ENCODE results near the gene PTMS.
"Not testable (repeated sequence)": the region's sequence is repeated elsewhere in the genome, so short reads cannot be mapped to it uniquely, and the experiment has no call there.

PTMS gene, protein sequence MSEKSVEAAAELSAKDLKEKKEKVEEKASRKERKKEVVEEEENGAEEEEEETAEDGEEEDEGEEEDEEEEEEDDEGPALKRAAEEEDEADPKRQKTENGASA

DNA sequence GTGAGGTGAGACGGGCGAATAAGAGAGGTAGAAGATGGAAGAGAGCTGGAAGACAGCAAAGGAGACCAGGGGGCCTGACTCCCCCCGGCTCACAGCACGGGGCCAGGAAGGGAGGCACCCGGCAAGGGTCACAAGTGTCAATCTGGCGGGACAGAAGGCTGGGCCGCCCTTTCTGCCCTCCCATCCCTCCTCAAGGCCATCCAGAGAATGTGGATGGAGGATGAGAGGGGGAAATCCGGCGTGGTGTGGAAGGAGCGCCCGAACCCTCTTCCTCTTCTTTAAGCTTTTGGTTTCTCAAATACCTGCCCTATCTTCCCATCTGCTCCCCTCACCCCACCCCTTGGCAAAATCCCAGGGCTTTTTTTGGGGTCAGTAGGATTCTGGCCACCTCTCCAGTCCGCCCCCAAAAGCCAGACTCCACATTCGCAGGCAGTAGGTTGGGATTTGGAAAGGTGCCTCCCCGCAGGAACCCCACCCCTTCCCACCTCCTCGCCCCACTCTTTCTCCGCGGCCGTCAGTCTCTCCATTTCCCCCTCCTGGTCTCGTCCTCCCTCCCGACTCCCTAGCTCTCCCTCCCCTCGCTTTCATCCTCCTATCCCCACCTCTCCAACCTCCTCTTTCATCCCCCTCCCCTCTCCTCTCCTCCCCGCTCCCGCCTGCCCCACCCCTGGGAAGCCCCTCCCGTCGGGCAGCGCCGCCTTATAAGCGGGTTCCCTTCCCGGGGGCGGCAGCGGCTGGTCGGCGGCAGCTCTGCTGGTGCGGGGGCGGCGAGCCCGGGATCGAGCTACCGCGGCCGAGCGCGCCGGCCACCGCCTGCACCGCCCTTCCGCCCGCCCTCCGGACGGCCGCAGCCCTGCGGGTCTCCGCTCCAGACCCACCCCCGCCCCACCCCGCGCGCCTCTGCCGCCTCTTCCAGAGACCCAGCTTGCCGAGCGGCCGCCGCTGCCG lies at the start of gene PTMS:
TSS of gene PTMS (plus strand) at position 730 of the 948 bp plus-strand sequence. CDS start 343 bp downstream, outside the sequence.
- intact Hi-C loops (cut with DNase I) = loop anchor here (2.0 kb wide), 1 partner anchor 13 kb away; the partner anchor contains the start of gene MLF2
- peak; percentile 32 to 96 (median 74) for DNase-seq

DNA sequence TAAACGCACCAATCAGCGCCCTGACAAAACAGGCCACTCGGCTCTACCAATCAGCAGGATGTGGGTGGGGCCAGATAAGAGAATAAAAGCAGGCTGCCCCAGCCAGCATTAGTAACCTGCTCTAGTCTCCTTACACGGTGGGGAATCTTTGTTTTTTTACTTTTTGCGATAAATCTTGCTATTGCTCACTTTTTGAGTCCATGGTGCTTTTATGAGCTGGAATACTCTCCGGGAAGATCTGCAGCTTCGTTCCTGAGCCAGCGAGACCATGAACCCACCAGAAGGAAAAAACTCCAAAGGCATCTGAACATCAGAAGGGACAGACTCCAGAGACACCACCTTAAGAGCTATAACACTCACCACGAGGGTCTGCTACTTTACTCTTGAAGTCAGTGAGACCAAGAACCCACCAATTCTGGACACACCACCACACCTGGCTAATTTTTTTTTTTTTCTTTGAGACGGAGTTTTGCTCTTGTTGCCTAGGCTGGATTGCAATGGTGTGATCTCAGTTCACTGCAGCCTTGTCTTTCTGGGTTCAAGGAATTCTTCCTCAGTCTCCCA lies 49.2 kb upstream of the PTMS start:
- intact Hi-C loops (cut with DNase I) = no loop called here
- peak in 2 of 10 donors; percentile 2 to 3 for DNase-seq

DNA sequence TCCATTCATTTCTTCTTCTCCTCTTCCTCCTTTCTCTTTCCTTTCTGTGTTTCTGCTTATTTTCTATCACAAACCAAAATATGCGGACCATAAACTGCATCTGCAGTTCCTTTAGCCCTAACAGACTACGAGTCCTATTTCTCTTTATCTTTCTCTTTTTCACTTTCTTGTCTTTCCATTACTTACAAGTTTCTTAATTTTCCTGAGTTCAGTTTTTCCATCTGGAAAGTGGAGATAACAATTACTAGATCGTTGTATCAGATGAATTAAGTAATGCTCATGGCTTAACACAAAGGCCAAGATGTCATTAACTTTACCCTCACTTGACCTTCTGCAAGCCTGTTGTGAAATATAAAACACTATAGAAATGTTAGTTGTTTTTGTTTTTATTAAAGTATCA lies 43.3 kb upstream of the PTMS start:
- intact Hi-C loops (cut with DNase I) = loop anchor here (1.0 kb wide), 1 partner anchor 60 kb away; the partner anchor contains the start of gene ING4
- no peak for DNase-seq

DNA sequence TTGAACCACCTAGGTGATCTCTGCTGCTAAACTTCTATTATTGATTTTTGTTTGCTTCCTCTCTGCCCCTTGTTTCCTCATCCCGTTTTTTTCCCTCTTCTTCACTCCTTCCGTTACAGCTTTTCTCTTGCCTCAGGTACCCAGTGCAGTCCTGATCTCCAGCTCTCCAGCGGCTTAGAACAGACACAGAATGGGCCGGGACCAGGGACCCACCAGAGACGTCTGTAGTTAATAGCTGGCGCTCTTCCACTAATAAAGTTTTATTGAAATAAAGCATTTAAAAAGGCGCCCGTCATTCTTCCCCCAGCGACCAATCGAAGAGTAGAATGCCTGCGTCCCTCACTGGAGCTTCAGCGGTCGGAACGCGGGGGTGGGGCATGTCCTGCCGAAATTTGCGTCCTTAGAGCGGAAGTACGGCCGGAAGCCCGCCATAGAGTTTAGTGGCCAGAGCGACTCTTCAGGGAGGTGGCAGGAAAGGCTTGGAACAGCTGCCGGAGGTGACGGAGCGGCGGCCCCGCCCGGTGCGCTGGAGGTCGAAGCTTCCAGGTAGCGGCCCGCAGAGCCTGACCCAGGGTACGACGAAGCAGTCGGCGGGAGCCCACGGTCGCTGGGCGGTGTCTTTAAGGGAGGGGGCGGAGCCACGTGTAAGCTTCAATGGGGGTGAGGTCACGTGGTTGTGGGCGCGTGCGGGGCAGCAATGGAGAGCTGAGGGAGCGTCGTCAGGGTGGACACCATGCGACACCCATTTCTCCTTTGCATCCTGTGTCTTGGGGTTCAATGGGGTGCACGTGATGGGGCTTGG lies 42.4 kb upstream of the PTMS start, which contains the start of gene COPS7A:
TSS of gene COPS7A (plus strand) at position 440 of the 802 bp plus-strand sequence. CDS start 611 bp downstream, outside the sequence.
- DNase-seq = peak; percentile 97 to 100 (median 99)
- intact Hi-C loops (cut with DNase I) = loop anchor here (1.0 to 2.0 kb wide), 2 partner anchors 35 to 61 kb away; partner anchors contain the start of genes ING4 and ZNF384

DNA sequence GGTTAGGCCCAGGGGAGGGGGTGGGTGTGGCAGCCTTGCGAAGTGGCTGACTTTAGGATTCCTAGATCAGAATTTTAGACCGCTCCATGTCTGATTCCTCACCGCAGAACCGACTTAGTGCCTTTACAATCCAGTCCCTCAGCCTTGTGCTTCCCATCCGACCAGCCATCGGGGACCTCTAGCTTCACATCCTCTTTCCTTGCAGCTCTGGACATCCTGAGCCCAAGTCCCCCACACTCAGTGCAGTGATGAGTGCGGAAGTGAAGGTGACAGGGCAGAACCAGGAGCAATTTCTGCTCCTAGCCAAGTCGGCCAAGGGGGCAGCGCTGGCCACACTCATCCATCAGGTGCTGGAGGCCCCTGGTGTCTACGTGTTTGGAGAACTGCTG lies 41.8 kb upstream of the PTMS start:
- intact Hi-C loops (cut with DNase I) = loop anchor here (2.0 kb wide), 1 partner anchor 36 kb away; the partner anchor contains the start of gene ZNF384
- DNase-seq = peak in 5 of 10 donors; percentile 10 to 73 (median 68)

DNA sequence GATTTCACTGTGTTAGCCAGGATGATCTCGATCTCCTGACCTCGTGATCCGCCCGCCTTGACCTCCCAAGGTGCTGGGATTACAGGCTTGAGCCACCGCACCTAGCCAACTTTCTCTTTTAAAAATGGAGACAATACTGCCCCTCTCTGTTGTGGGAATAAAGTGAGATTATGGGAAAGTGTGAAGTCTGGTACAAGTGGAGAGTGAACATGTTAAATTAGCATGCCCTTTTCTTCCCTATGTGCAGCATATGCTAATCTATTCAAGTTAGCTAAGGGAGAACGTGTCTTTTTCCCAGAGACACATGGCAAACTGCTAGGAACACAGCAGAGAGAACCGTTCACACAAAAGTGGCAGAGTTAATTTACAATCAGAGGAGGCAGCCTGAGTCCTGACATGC lies 40.8 kb upstream of the PTMS start:
- no peak for DNase-seq
- intact Hi-C loops (cut with DNase I) = loop anchor here (2.0 kb wide), 1 partner anchor 37 kb away; the partner anchor contains the start of gene ZNF384

DNA sequence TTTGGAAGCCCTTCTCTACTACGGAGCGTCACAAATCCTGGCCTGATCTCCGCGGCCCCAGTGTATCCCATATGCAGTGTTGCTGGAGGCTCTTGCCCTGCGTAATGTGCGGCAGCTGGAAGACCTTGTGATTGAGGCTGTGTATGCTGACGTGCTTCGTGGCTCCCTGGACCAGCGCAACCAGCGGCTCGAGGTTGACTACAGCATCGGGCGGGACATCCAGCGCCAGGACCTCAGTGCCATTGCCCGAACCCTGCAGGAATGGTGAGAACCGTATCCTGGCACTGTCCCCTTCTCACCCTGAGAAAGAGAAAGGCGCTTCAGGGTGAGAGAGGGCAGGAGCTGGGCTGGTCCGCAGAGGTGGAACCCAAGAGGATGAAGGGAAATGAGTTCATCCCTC lies 37.0 kb upstream of the PTMS start:
- intact Hi-C loops (cut with DNase I) = no loop called here
- peak in 3 of 10 donors; percentile 17 to 50 (median 31) for DNase-seq

DNA sequence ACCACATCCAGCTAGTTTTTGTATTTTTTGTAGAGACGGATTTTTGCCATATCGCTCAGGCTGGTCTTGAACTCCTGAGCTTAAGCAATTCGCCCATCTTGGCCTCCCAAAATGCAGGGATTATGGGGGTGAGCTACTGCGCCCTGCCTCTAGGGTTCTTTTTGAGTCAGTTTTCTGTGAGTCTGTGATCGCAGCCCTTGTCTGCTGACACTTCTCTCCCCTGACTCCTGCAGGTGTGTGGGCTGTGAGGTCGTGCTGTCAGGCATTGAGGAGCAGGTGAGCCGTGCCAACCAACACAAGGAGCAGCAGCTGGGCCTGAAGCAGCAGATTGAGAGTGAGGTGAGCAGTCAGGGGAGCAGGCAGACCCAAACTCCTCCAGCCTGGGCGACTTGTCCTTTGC lies 36.0 kb upstream of the PTMS start:
- intact Hi-C loops (cut with DNase I) = no loop called here
- peak in 3 of 10 donors; percentile 7 to 52 (median 47) for DNase-seq

DNA sequence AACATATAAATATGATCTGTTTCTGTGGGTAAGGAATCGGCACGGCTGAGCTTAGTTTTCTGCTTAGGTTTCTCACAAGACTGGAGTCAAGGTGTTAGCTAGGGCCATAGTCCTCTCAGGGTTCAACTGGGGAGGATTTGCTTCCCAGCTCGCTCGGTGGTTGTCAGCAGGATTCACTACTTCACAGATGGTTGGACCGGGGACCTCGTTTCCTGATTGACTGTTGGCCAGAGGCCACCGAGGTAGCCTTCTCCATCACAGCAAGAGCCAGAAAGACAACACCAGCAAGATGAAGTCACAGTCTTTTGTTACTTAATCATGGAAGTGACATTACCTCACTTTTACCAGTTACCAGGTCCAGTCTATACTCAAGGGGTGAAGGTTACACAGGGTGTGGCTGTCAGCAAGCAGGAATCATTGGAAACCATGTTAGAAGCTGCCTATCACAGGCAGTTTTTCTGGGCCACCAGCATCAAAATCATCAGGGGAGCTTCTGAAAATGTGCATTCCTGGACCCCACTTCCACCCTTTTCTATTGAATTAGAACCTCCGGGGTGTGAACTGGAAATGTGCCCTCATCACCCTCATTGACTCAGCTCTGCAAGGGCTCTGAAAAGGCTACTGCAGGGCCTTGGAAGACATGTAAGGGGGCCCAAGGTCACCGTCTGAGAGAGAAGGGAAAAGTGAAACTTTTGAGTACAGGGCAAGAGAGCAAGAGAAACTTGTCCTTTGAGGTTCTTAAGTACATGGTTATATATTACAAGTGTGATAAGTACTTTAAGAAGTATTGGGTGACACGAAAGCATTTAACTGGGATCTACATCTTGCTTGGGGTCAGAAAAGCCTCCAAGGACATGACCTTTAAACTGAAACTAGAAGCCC lies 31.4 kb upstream of the PTMS start:
- intact Hi-C loops (cut with DNase I) = loop anchor here (5.0 kb wide), 2 partner anchors 43 to 93 kb away; partner anchors contain the start of gene P3H3
- peak in 2 of 10 donors; percentile 24 to 42 for DNase-seq

DNA sequence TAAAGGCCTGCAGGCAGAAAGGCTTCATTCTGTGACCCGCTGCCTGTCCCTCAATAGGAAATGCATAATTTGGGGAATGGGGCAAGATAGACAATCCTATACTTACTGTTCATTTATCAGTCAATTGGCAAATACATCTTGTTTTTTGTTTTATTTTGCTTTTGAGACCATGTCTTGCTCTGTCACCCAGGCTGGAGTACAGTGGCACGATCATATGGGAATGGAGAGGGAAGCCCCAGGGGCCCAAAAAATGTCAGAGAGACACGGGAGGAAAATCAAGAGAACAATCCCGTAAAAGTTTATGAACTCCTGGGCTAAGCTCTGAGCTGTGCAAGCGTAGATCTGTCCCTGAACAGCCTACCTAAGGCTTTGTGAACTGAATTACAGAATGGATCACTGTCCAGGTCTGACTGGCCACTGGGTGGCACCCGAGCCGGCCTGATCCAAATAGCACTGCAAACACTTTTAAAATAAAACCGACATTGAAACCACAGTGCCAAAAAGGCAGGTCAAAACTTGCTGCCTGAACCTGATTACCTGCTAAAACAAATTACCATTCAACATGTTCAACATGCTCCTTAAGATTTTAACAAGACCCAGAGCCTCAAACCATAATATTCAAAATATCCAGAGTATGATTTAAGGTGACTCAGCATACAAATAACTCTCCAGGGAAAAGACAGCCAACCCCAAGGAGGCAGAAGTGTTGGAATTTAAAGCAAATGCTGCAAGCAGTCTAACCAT lies 30.5 kb upstream of the PTMS start:
- peak; percentile 52 to 97 (median 74) for DNase-seq
- intact Hi-C loops (cut with DNase I) = loop anchor here (5.0 kb wide), 2 partner anchors 42 to 92 kb away; partner anchors contain the start of gene P3H3

DNA sequence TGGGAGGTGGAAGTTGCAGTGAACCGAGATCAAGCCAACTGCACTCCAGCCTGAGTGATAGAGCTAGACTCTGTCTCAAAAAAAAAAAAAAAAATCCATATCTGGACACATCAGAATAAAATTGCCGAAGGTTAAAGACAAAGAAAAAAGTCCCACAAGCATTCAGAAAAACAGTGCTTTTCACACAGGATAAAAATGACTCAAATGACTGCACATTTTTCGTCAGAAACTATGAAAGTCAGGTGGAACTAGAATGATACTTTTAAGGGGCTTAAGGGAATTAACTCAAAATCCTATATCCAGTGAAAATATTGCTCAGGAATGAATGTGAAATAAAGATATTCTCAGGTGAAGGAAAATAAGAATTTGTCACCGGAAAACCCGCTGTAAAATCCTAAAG lies 29.4 kb upstream of the PTMS start:
- intact Hi-C loops (cut with DNase I) = loop anchor here (5.0 kb wide), 2 partner anchors 41 to 91 kb away; partner anchors contain the start of gene P3H3
- DNase-seq = no peak

DNA sequence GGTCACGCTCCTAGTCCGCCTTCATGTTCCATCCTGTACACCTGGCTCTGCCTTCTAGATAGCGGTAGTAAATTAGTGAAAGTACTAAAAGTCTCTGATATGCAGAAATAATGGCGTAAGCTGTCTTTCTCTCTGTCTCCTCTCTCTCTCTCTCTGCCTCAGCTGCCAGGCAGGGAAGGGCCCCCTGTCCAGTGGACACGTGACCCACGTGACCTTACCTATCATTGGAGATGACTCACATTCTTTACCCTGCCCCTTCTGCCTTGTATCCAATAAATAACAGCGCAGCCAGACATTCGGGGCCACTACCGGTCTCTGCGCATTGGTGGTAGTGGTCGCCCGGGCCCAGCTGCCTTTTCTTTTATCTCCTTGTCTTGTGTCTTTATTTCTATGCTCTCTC lies 24.1 kb upstream of the PTMS start:
- DNase-seq; intact Hi-C loops (cut with DNase I): not testable (repeated sequence)

DNA sequence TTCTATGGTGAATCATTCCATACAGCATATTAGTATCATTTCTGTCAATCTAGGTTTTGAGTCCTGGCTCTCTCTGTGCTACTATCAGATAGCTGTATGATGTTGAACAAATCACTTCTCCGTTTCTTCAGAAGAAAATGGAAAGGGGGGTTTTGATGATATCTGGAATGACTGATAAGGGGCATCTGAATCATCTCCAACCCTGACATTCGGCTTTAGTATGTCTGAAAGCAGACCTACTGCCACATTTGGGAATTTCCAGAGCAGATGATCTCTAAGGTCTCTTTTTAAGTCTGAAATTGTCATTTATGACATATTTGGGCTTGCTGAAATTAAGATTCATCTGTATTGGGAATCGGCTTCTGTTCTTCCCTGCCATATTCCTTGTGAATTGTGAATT lies 23.3 kb upstream of the PTMS start:
- intact Hi-C loops (cut with DNase I) = no loop called here
- peak in 1 of 10 donors; percentile 2 for DNase-seq

DNA sequence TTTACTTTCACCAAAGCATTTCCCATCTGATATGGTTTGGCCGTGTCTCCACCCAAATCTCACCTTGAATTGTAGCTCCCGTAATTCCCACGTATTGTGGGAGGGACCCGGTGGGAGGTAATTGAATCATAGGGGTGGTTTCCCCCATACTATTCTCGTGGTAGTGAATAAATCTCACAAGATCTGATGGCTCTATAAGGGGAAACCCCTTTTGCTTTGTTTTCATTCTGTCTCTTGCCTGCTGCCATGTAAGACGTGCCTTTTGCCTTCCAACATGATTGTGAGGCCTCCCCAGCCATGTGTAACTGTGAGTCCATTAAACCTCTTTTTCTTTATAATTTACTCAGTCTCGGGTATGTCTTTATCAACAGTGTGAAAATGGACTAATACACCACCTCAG lies 22.9 kb upstream of the PTMS start:
- DNase-seq = peak in 1 of 10 donors; percentile 1
- intact Hi-C loops (cut with DNase I) = not testable (repeated sequence)

DNA sequence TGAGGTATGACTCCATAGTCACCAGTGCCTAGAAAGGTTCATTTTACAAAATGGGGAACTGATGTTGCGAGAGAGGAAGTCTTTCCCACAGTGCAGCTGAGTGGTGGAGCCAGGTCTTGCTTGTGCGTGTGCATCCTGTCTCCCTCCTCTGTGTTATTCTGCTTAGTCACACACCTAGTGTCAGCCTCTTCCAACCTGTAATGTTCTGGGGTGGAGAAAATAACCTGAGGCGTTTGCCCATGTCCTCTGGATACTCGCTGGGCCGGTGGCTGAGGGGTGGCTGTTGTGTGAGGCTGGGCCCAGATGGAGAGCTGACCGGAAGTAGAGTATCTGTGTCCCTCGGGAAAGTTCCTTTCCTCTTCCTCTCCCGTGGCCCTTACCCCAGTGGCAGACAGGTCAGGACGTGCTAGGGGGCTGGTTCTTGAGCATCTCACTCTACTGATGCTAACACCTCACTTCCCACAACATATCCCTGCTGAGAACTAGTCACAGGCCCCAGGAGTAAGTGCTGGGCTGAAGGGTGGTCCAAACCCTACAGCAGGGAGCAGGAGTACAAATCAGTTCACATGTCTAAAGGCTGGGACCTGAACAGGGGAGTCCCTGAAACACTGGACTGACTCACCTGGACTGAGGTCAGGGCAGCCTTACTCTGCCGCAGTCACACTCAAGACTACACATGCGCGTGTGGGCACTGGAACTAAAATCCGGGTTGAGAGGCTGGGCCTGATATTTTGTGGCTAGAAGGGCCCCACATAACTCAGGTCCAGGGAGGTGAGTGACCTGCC lies 20.2 kb upstream of the PTMS start:
- intact Hi-C loops (cut with DNase I) = no loop called here
- DNase-seq = peak in 1 of 10 donors; percentile 62

DNA sequence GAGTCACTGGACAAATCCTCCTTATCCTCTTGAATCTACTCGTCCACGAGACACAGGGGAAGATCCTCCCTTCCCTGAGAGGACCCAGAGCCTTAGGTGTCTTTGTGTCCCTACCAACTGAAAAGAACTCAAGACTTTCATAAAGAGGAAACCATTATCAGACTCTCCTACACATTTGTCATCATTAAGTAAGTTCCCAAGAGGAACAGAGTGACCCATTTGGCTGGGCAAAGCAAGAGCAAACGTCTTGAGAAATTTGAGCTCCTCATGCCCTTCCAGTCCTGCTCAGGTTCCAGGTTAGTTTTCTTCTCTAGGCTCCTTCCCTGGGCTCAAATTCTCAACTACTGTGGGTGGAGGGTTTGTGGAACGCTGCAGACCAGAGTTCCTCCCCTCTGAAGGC lies 18.9 kb upstream of the PTMS start:
- no peak for DNase-seq
- intact Hi-C loops (cut with DNase I) = no loop called here

DNA sequence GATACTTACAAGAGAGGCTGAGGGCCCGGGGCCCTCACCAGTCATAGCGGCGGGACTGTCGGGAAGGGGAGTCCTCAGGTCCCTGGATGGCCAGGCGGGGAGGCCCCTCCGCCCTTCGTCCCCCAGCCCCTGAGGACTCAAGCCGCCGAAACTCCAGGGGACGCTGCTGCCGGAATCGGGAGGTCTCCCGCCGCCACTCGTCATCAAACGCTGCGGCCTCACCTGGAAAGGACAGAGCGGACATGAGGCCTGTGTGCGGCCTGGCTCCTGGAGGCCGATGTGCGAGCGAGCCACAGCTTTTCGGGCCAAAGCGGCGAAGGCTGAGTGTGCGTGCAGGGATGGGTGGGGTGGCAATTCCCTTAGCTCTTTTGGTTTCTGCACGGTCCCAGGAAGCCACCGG lies 17.4 kb upstream of the PTMS start:
- DNase-seq = no peak
- intact Hi-C loops (cut with DNase I) = no loop called here

Data from posterior cingulate gyrus (tissue), 11 donors.